MG63 (cell line): ENCODE results near the gene LPCAT1. TPM values are rescaled to one million over a fixed set of nuclear protein-coding genes. Genes with fewer than 3 reads are reported as not detected.
A peak's percentile ranks its signal among the peaks of the same experiment; 100 is the strongest.
"Not testable (repeated sequence)": the region's sequence is repeated elsewhere in the genome, so short reads cannot be mapped to it uniquely, and the experiment has no call there.

ENCODE experiments used
- DNase-seq: peaks from one replicate; pipeline ENCODE4 v3.0.0-alpha.2; 2020
- H3K27me3 ChIP-seq: fragments of 250-450 bp; sonication (Bioruptor Pico); 2 replicates; pipeline ENCODE4 v1.5.1; 2020; ENCODE audit warnings: mild to moderate bottlenecking, moderate library complexity
- H3K36me3 ChIP-seq: fragments of 250-450 bp; sonication (Bioruptor Pico); 2 replicates; pipeline ENCODE4 v1.5.1; 2020; ENCODE audit warnings: mild to moderate bottlenecking, moderate library complexity
- H3K4me3 ChIP-seq: fragments of 250-450 bp; sonication (Bioruptor Pico); 2 replicates; pipeline ENCODE4 v1.5.1; 2020; ENCODE audit warnings: mild to moderate bottlenecking, moderate library complexity
- H3K9me3 ChIP-seq: fragments of 250-450 bp; sonication (Bioruptor Pico); 2 replicates; pipeline ENCODE4 v1.5.1; 2020; ENCODE audit warnings: mild to moderate bottlenecking, moderate library complexity
- total RNA-seq: library from RNA; depleted of rRNA; stranded (reverse); fragments of >200 nt; shearing (Covaris generic); gene quantifications from 2 replicates; pipeline ENCODE4 v1.2.3, GENCODE V29; 2014; ENCODE audit warnings: low replicate concordance

Gene LPCAT1
- total RNA-seq, 1 experiment from 2014 or later: 166 TPM

GRCh38 chr5:1429066-1429465, 94.7 kb downstream of the LPCAT1 start:
- Histone ChIP-seq H3K4me3 (no peak overlapping the region), H3K9me3 (peaks cover 38% of the 10 kb centered on the region), H3K27me3 (no peaks in the 10 kb centered on the region), H3K36me3 (no peaks in the 10 kb centered on the region)
- no peak for DNase-seq

- Histone ChIP-seq H3K36me3 (no peaks in the 10 kb centered on the region), H3K9me3 (peaks cover 34% of the 10 kb centered on the region), H3K4me3 (no peak overlapping the region), H3K27me3 (no peaks in the 10 kb centered on the region)
- no peak for DNase-seq
Measured at GRCh38 chr5:1428107-1428506, 95.7 kb downstream of the LPCAT1 start.

GRCh38 chr5:1424716-1425115, 99.0 kb downstream of the LPCAT1 start:
- H3K36me3 ChIP-seq: no peaks in the 10 kb centered on the region
- DNase-seq: peak; percentile 0
- H3K9me3 ChIP-seq: peaks cover 33% of the 10 kb centered on the region

GRCh38 chr5:1423901-1424603, 99.7 kb downstream of the LPCAT1 start:
- Histone ChIP-seq H3K36me3 (no peaks in the 10 kb centered on the region), H3K4me3 (no peak overlapping the region), H3K9me3 (peaks cover 31% of the 10 kb centered on the region), H3K27me3 (peaks cover 5% of the 10 kb centered on the region; the same call in 1 of the 2 replicates)
- DNase-seq: peak; percentile 0

More at GRCh38 chr5:1424716-1425115, 99.0 kb downstream of the LPCAT1 start:
- no peak overlapping the region for H3K4me3 ChIP-seq
- peaks cover 2% of the 10 kb centered on the region; the same call in 1 of the 2 replicates for H3K27me3 ChIP-seq

- not testable (repeated sequence) for H3K4me3 ChIP-seq, DNase-seq, H3K36me3 ChIP-seq
- peaks cover 16% of the 10 kb centered on the region for H3K9me3 ChIP-seq
- H3K27me3 ChIP-seq: peaks cover 10% of the 10 kb centered on the region; the same call in 1 of the 2 replicates
Measured at GRCh38 chr5:1422522-1422921, 101.2 kb downstream of the LPCAT1 start.

GRCh38 chr5:1421521-1422341, 102.0 kb downstream of the LPCAT1 start:
- no peak overlapping the region for H3K4me3 ChIP-seq
- H3K9me3 ChIP-seq: peaks cover 10% of the 10 kb centered on the region
- peak; percentile 17 for DNase-seq

GRCh38 chr5:1420211-1421195, 103.3 kb downstream of the LPCAT1 start:
- Histone ChIP-seq H3K4me3 (no peak overlapping the region), H3K27me3 (peaks cover 14% of the 10 kb centered on the region), H3K36me3 (no peaks in the 10 kb centered on the region), H3K9me3 (peaks cover 8% of the 10 kb centered on the region)
- DNase-seq: peak; percentile 64

More at GRCh38 chr5:1421521-1422341, 102.0 kb downstream of the LPCAT1 start:
- no peaks in the 10 kb centered on the region for H3K36me3 ChIP-seq
- peaks cover 14% of the 10 kb centered on the region for H3K27me3 ChIP-seq

GRCh38 chr5:1419476-1420210, 104.1 kb downstream of the LPCAT1 start:
- peak; percentile 1 for DNase-seq
- Histone ChIP-seq H3K9me3 (peaks cover 3% of the 10 kb centered on the region; the same call in 1 of the 2 replicates), H3K27me3 (peaks cover 19% of the 10 kb centered on the region), H3K36me3 (no peaks in the 10 kb centered on the region), H3K4me3 (no peak overlapping the region)

GRCh38 chr5:1418921-1419280, 104.9 kb downstream of the LPCAT1 start:
- H3K4me3 ChIP-seq: no peak overlapping the region
- no peak for DNase-seq

GRCh38 chr5:1418238-1418920, 105.4 kb downstream of the LPCAT1 start:
- DNase-seq: no peak
- H3K27me3 ChIP-seq: peaks cover 20% of the 10 kb centered on the region
- H3K9me3 ChIP-seq: peaks cover 3% of the 10 kb centered on the region; the same call in 1 of the 2 replicates

More at GRCh38 chr5:1418921-1419280, 104.9 kb downstream of the LPCAT1 start:
- peaks cover 20% of the 10 kb centered on the region for H3K27me3 ChIP-seq
- peaks cover 3% of the 10 kb centered on the region; the same call in 1 of the 2 replicates for H3K9me3 ChIP-seq
- H3K36me3 ChIP-seq: no peaks in the 10 kb centered on the region

GRCh38 chr5:1417586-1418225, 106.1 kb downstream of the LPCAT1 start:
- Histone ChIP-seq H3K9me3 (peaks cover 3% of the 10 kb centered on the region; the same call in 1 of the 2 replicates), H3K4me3 (no peak overlapping the region), H3K36me3 (no peaks in the 10 kb centered on the region), H3K27me3 (peaks cover 20% of the 10 kb centered on the region)
- peak; percentile 1 for DNase-seq

More at GRCh38 chr5:1418238-1418920, 105.4 kb downstream of the LPCAT1 start:
- Histone ChIP-seq H3K36me3 (no peaks in the 10 kb centered on the region), H3K4me3 (no peak overlapping the region)

GRCh38 chr5:1416856-1417469, 106.8 kb downstream of the LPCAT1 start:
- peaks cover 3% of the 10 kb centered on the region; the same call in 1 of the 2 replicates for H3K9me3 ChIP-seq
- H3K4me3 ChIP-seq: no peak overlapping the region
- H3K27me3 ChIP-seq: peaks cover 20% of the 10 kb centered on the region
- no peaks in the 10 kb centered on the region for H3K36me3 ChIP-seq
- DNase-seq: no peak

GRCh38 chr5:1415626-1416360, 108.0 kb downstream of the LPCAT1 start:
- peaks cover 20% of the 10 kb centered on the region for H3K27me3 ChIP-seq
- peak; percentile 0 for DNase-seq
- no peak overlapping the region for H3K4me3 ChIP-seq
- peaks cover 3% of the 10 kb centered on the region; the same call in 1 of the 2 replicates for H3K9me3 ChIP-seq
- no peaks in the 10 kb centered on the region for H3K36me3 ChIP-seq

GRCh38 chr5:1415059-1415425, 108.7 kb downstream of the LPCAT1 start:
- H3K36me3 ChIP-seq: no peaks in the 10 kb centered on the region

More at GRCh38 chr5:1415059-1415425, 108.7 kb downstream of the LPCAT1 start:
- peaks cover 3% of the 10 kb centered on the region; the same call in 1 of the 2 replicates for H3K9me3 ChIP-seq
- DNase-seq: peak; percentile 2
- no peak overlapping the region for H3K4me3 ChIP-seq
- H3K27me3 ChIP-seq: peaks cover 20% of the 10 kb centered on the region
